Fibroblast of pulmonary artery (primary cell): Measurements from ENCODE around the gene PPIP5K1.

Source experiments
- DNase-seq: peaks from one replicate; pipeline ENCODE4 v3.0.0-alpha.2; 2010; ENCODE audit warnings: low read depth
- H3K4me3 ChIP-seq: replicated peaks from 2 replicates; pipeline ENCODE4 v1.5.1; 2011; ENCODE audit warnings: low read depth, mild to moderate bottlenecking, control low read depth, low read length, moderate library complexity
- TF ChIP-seq, protein P1 (sequence below): IDR thresholded peaks from 2 replicates; pipeline ENCODE4 v1.5.1; 2011; ENCODE audit warnings: mild to moderate bottlenecking, control low read depth, low read length, inconsistent platforms; ENCODE audit errors: missing control alignments

PPIP5K1 gene

DNA sequence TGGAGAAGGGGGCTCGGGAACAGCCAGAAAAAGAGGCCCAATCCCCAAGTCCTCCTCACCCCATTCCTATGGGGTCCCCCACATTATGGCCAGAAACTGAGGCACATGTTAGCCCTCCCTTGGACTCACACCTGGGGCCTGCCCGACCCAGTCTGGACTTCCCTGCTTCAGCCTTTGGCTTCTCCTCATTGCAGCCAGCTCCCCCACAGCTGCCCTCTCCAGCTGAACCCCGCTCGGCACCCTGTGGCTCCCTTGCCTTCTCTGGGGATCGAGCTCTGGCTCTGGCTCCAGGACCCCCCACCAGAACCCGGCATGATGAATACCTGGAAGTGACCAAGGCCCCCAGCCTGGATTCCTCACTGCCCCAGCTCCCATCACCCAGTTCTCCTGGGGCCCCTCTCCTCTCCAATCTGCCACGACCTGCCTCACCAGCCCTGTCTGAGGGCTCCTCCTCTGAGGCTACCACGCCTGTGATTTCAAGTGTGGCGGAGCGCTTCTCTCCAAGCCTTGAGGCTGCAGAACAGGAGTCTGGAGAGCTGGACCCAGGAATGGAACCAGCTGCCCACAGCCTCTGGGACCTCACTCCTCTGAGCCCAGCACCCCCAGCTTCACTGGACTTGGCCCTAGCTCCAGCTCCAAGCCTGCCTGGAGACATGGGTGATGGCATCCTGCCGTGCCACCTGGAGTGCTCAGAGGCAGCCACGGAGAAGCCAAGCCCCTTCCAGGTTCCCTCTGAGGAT lies 62.0 kb downstream of the PPIP5K1 start:
- TF ChIP-seq, protein P1, sequence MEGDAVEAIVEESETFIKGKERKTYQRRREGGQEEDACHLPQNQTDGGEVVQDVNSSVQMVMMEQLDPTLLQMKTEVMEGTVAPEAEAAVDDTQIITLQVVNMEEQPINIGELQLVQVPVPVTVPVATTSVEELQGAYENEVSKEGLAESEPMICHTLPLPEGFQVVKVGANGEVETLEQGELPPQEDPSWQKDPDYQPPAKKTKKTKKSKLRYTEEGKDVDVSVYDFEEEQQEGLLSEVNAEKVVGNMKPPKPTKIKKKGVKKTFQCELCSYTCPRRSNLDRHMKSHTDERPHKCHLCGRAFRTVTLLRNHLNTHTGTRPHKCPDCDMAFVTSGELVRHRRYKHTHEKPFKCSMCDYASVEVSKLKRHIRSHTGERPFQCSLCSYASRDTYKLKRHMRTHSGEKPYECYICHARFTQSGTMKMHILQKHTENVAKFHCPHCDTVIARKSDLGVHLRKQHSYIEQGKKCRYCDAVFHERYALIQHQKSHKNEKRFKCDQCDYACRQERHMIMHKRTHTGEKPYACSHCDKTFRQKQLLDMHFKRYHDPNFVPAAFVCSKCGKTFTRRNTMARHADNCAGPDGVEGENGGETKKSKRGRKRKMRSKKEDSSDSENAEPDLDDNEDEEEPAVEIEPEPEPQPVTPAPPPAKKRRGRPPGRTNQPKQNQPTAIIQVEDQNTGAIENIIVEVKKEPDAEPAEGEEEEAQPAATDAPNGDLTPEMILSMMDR = no peak
- no peak overlapping the region for H3K4me3 ChIP-seq
- no peak for DNase-seq

- no peak for DNase-seq
- TF ChIP-seq, protein P1 = no peak
- no peak overlapping the region for H3K4me3 ChIP-seq
Measured at GRCh38 chr15:43527016-43527801, 62.8 kb downstream of the PPIP5K1 start.

DNA sequence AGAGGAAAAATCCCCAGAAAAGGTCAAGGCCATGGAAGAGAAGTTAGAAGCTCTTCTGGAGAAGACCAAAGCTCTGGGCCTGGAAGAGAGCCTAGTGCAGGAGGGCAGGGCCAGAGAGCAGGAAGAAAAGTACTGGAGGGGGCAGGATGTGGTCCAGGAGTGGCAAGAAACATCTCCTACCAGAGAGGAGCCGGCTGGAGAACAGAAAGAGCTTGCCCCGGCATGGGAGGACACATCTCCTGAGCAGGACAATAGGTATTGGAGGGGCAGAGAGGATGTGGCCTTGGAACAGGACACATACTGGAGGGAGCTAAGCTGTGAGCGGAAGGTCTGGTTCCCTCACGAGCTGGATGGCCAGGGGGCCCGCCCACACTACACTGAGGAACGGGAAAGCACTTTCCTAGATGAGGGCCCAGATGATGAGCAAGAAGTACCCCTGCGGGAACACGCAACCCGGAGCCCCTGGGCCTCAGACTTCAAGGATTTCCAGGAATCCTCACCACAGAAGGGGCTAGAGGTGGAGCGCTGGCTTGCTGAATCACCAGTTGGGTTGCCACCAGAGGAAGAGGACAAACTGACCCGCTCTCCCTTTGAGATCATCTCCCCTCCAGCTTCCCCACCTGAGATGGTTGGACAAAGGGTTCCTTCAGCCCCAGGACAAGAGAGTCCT lies 63.6 kb downstream of the PPIP5K1 start:
- TF ChIP-seq, protein P1 = no peak
- no peak for DNase-seq
- no peak overlapping the region for H3K4me3 ChIP-seq

DNA sequence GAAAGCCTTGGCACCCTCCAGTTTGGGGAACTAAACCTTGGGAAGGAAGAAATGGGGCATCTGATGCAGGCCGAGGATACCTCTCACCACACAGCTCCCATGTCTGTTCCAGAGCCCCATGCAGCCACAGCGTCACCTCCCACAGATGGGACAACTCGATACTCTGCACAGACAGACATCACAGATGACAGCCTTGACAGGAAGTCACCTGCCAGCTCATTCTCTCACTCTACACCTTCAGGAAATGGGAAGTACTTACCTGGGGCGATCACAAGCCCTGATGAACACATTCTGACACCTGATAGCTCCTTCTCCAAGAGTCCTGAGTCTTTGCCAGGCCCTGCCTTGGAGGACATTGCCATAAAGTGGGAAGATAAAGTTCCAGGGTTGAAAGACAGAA lies 64.9 kb downstream of the PPIP5K1 start:
- no peak overlapping the region for H3K4me3 ChIP-seq
- DNase-seq = no peak
- TF ChIP-seq, protein P1 = no peak

DNA sequence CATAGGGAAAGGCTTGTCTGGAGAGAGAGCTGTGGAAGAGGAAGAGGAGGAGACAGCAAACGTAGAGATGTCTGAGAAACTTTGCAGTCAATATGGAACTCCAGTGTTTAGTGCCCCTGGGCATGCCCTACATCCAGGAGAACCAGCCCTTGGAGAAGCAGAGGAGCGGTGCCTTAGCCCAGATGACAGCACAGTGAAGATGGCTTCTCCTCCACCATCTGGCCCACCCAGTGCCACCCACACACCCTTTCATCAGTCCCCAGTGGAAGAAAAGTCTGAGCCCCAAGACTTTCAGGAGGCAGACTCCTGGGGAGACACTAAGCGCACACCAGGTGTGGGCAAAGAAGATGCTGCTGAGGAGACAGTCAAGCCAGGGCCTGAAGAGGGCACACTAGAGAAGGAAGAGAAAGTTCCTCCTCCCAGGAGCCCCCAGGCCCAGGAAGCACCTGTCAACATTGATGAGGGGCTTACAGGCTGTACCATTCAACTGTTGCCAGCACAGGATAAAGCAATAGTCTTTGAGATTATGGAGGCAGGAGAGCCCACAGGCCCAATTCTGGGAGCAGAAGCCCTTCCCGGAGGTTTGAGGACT lies 65.7 kb downstream of the PPIP5K1 start:
- DNase-seq = no peak
- H3K4me3 ChIP-seq = no peak overlapping the region
- TF ChIP-seq, protein P1 = no peak

DNA sequence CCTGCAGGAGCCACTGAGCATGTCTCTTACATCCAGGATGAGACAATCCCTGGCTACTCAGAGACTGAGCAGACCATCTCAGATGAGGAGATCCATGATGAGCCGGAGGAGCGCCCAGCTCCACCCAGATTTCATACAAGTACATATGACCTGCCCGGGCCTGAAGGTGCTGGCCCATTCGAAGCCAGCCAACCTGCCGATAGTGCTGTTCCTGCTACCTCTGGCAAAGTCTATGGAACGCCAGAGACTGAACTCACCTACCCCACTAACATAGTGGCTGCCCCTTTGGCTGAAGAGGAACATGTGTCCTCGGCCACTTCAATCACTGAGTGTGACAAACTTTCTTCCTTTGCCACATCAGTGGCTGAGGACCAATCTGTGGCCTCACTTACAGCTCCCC lies 66.4 kb downstream of the PPIP5K1 start:
- DNase-seq = no peak
- H3K4me3 ChIP-seq = no peak overlapping the region
- TF ChIP-seq, protein P1 = no peak
